Neural progenitor cell (in vitro differentiated cells): ENCODE results near the gene IQCH. TPM values are rescaled to one million over a fixed set of nuclear protein-coding genes. Genes with fewer than 3 reads are reported as not detected.
A peak's percentile ranks its signal among the peaks of the same experiment; 100 is the strongest.

Experiments
- DNase-seq: peaks from one replicate; pipeline ENCODE4 v3.0.0-alpha.2; 2016; ENCODE audit warnings: low spot score
- H2AFZ ChIP-seq: fragments of 200-600 bp; sonication (generic); replicated peaks from 2 replicates; pipeline ENCODE4 v1.6.1; 2016; ENCODE audit warnings: antibody characterized with exemption
- H3F3A ChIP-seq: fragments of 200-600 bp; sonication (generic); 2 replicates; pipeline ENCODE4 v1.6.1; 2016; ENCODE audit warnings: antibody characterized with exemption, low read depth
- H3K27ac ChIP-seq: fragments of 200-600 bp; sonication (generic); 2 replicates; pipeline ENCODE4 v1.5.1; 2016; ENCODE audit warnings: mild to moderate bottlenecking
- H3K27me3 ChIP-seq: fragments of 200-600 bp; sonication (generic); 2 replicates; pipeline ENCODE4 v1.6.1; 2016; ENCODE audit warnings: mild to moderate bottlenecking, moderate library complexity
- H3K36me3 ChIP-seq: fragments of 200-600 bp; sonication (generic); 2 replicates; pipeline ENCODE4 v1.5.1; 2016
- H3K4me1 ChIP-seq: fragments of 200-600 bp; sonication (generic); 2 replicates; pipeline ENCODE4 v1.6.1; 2016; ENCODE audit warnings: mixed run types
- H3K4me2 ChIP-seq: fragments of 200-600 bp; sonication (generic); 2 replicates; pipeline ENCODE4 v1.6.1; 2016
- H3K4me3 ChIP-seq: fragments of 200-600 bp; sonication (generic); 2 replicates; pipeline ENCODE4 v1.5.1; 2016
- H3K79me2 ChIP-seq: fragments of 200-600 bp; sonication (generic); 2 replicates; pipeline ENCODE4 v1.6.1; 2016; ENCODE audit warnings: low read depth
- H3K9ac ChIP-seq: fragments of 200-600 bp; sonication (generic); 2 replicates; pipeline ENCODE4 v1.6.1; 2016
- H3K9me3 ChIP-seq: fragments of 200-600 bp; sonication (generic); 2 replicates; pipeline ENCODE4 v1.5.1; 2016; ENCODE audit warnings: low read depth
- H4K20me1 ChIP-seq: fragments of 200-600 bp; sonication (generic); 2 replicates; pipeline ENCODE4 v1.6.1; 2016; ENCODE audit warnings: low read depth
- H3K27ac Mint-ChIP-seq: 3 replicates; pipeline ENCODE4 v1.8.0; 2021; ENCODE audit warnings: mixed read lengths
- H3K27me3 Mint-ChIP-seq: 2 replicates; pipeline ENCODE4 v1.8.0; 2022; ENCODE audit warnings: low read depth, mild to moderate bottlenecking, inconsistent platforms, moderate library complexity, mixed read lengths; ENCODE audit not compliant: insufficient read depth
- H3K36me3 Mint-ChIP-seq: 3 replicates; pipeline ENCODE4 v1.8.0; 2021; ENCODE audit warnings: mixed read lengths
- H3K4me1 Mint-ChIP-seq: 3 replicates; pipeline ENCODE4 v1.8.0; 2021; ENCODE audit warnings: mixed read lengths
- H3K4me3 Mint-ChIP-seq: 3 replicates; pipeline ENCODE4 v1.8.0; 2021; ENCODE audit warnings: mild to moderate bottlenecking, moderate library complexity, mixed read lengths
- H3K9me3 Mint-ChIP-seq: 3 replicates; pipeline ENCODE4 v1.8.0; 2020; ENCODE audit warnings: mixed read lengths
- EZH2 ChIP-seq: fragments of 200-600 bp; sonication (generic); IDR thresholded peaks from 2 replicates; pipeline ENCODE4 v1.6.1; 2017; ENCODE audit warnings: antibody characterized with exemption, mild to moderate bottlenecking, moderate library complexity
- EZH2phosphoT487 ChIP-seq: fragments of 200-600 bp; sonication (generic); IDR thresholded peaks from 2 replicates; pipeline ENCODE4 v1.6.1; 2017; ENCODE audit warnings: antibody characterized with exemption
- total RNA-seq: library from RNA; depleted of rRNA; stranded (reverse); fragments of >200 nt; gene quantifications from 2 replicates; pipeline ENCODE4 v1.2.3, GENCODE V29; 2015; ENCODE audit warnings: low replicate concordance
- TF ChIP-seq, protein P1 (sequence below): fragments of 200-600 bp; sonication (generic); IDR thresholded peaks from 2 replicates; pipeline ENCODE4 v1.5.1; 2017; ENCODE audit warnings: antibody characterized with exemption, mild to moderate bottlenecking

IQCH gene
- total RNA-seq, 1 donor from 2014 or later: 21.0 TPM

DNA sequence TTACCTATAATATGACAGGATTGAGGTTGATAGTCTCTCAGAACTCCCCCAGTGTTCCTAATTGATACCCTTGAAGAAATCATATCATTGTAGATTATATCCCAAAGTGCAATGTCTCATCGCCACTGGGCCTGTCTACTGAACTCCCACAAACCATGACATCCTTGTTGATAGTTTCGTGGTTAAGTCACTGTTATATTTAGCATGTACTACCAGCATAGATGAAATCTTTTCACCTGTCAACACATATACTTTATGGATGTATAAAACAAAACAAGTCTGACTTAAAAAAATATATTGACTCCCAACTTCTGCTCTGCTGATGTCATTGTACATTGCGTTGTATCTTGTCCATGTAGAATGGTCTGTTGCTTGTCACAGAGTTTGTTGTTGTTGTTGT, 128.1 kb downstream of the IQCH start:
- no peaks in the 10 kb centered on the region for H3K9me3 ChIP-seq
- no peak overlapping the region for H3K4me2 ChIP-seq
- no peak overlapping the region for H3K27ac Mint-ChIP-seq
- H3K4me3 Mint-ChIP-seq: no peak overlapping the region
- H2AFZ ChIP-seq: no peak overlapping the region
- H3K36me3 Mint-ChIP-seq: no peaks in the 10 kb centered on the region
- no peaks in the 10 kb centered on the region for H3K36me3 ChIP-seq
- peaks cover 12% of the 10 kb centered on the region for H3F3A ChIP-seq
- no peak overlapping the region for H3K27ac ChIP-seq
- H3K27me3 ChIP-seq: no peaks in the 10 kb centered on the region
- DNase-seq: no peak
- H3K9me3 Mint-ChIP-seq: no peaks in the 10 kb centered on the region
- peaks cover 10% of the 10 kb centered on the region for H3K4me1 ChIP-seq
- H3K27me3 Mint-ChIP-seq: no peaks in the 10 kb centered on the region
- no peaks in the 10 kb centered on the region for H3K4me1 Mint-ChIP-seq
- H3K9ac ChIP-seq: no peak overlapping the region
- TF ChIP-seq, protein P1, sequence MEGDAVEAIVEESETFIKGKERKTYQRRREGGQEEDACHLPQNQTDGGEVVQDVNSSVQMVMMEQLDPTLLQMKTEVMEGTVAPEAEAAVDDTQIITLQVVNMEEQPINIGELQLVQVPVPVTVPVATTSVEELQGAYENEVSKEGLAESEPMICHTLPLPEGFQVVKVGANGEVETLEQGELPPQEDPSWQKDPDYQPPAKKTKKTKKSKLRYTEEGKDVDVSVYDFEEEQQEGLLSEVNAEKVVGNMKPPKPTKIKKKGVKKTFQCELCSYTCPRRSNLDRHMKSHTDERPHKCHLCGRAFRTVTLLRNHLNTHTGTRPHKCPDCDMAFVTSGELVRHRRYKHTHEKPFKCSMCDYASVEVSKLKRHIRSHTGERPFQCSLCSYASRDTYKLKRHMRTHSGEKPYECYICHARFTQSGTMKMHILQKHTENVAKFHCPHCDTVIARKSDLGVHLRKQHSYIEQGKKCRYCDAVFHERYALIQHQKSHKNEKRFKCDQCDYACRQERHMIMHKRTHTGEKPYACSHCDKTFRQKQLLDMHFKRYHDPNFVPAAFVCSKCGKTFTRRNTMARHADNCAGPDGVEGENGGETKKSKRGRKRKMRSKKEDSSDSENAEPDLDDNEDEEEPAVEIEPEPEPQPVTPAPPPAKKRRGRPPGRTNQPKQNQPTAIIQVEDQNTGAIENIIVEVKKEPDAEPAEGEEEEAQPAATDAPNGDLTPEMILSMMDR: no peak
- no peak for TF ChIP-seq EZH2phosphoT487
- no peaks in the 10 kb centered on the region for H4K20me1 ChIP-seq
- no peak overlapping the region for H3K4me3 ChIP-seq
- no peaks in the 10 kb centered on the region for H3K79me2 ChIP-seq

GRCh38 chr15:67383899-67384298, 129.3 kb downstream of the IQCH start:
- no peak for TF ChIP-seq EZH2
- TF ChIP-seq, protein P1: peak; percentile 35
- no peak overlapping the region for H3K4me2 ChIP-seq
- DNase-seq: no peak
- Mint-ChIP-seq H3K27ac (no peak overlapping the region), H3K27me3 (no peaks in the 10 kb centered on the region), H3K4me1 (no peaks in the 10 kb centered on the region), H3K36me3 (no peaks in the 10 kb centered on the region), H3K9me3 (no peaks in the 10 kb centered on the region), H3K4me3 (no peak overlapping the region)
- no peaks in the 10 kb centered on the region for H3K27me3 ChIP-seq
- no peak overlapping the region for H3K27ac ChIP-seq
- no peaks in the 10 kb centered on the region for H3K79me2 ChIP-seq
- H3K9ac ChIP-seq: no peak overlapping the region
- H2AFZ ChIP-seq: no peak overlapping the region
- H4K20me1 ChIP-seq: no peaks in the 10 kb centered on the region
- no peaks in the 10 kb centered on the region for H3K9me3 ChIP-seq
- H3F3A ChIP-seq: peaks cover 12% of the 10 kb centered on the region
- H3K4me3 ChIP-seq: no peak overlapping the region
- H3K4me1 ChIP-seq: peaks cover 10% of the 10 kb centered on the region
- no peaks in the 10 kb centered on the region for H3K36me3 ChIP-seq

DNA sequence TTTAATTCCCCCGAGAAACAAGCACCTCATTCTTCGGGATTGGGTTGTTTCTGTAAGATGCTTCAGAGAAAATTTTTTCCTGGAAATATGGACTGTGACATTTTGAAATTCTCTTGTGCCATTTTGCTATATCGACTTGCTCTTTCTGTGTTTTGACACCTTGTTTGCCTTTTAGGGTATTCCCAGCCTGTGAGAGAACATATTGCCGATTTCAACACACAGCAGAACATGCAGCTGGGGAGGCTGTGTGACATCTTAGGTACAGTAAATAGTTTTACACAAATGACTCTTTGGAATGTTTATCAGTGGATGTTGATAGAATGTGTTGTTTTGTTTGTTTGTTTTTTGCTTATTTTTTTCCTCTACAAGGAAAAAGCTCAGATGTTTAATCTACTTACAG, 130.2 kb downstream of the IQCH start:
- no peaks in the 10 kb centered on the region for H3K4me1 Mint-ChIP-seq
- H3K36me3 ChIP-seq: no peaks in the 10 kb centered on the region
- H3K4me3 Mint-ChIP-seq: no peak overlapping the region

More for the DNA sequence above, 130.2 kb downstream of the IQCH start:
- H3K27ac ChIP-seq: no peak overlapping the region
- no peaks in the 10 kb centered on the region for H3K9me3 ChIP-seq
- H3K79me2 ChIP-seq: no peaks in the 10 kb centered on the region
- Mint-ChIP-seq H3K36me3 (no peaks in the 10 kb centered on the region), H3K27me3 (no peaks in the 10 kb centered on the region), H3K27ac (no peak overlapping the region), H3K9me3 (no peaks in the 10 kb centered on the region)
- H3K4me2 ChIP-seq: no peak overlapping the region
- peaks cover 10% of the 10 kb centered on the region for H3K4me1 ChIP-seq
- no peak overlapping the region for H3K9ac ChIP-seq
- H3F3A ChIP-seq: peaks cover 12% of the 10 kb centered on the region
- no peak overlapping the region for H3K4me3 ChIP-seq
- no peaks in the 10 kb centered on the region for H3K27me3 ChIP-seq
- no peak overlapping the region for H2AFZ ChIP-seq
- no peak for DNase-seq
- no peaks in the 10 kb centered on the region for H4K20me1 ChIP-seq
- TF ChIP-seq, protein P1: no peak
- no peak for TF ChIP-seq EZH2
- no peak for TF ChIP-seq EZH2phosphoT487
